ENCODE results near the gene TSPAN3. TPM values are rescaled to one million over a fixed set of nuclear protein-coding genes. Genes with fewer than 3 reads are reported as not detected.

The TSPAN3 gene
- total and polyA plus RNA-seq, 7 donors = 146 to 330 (median 210) TPM

DNA sequence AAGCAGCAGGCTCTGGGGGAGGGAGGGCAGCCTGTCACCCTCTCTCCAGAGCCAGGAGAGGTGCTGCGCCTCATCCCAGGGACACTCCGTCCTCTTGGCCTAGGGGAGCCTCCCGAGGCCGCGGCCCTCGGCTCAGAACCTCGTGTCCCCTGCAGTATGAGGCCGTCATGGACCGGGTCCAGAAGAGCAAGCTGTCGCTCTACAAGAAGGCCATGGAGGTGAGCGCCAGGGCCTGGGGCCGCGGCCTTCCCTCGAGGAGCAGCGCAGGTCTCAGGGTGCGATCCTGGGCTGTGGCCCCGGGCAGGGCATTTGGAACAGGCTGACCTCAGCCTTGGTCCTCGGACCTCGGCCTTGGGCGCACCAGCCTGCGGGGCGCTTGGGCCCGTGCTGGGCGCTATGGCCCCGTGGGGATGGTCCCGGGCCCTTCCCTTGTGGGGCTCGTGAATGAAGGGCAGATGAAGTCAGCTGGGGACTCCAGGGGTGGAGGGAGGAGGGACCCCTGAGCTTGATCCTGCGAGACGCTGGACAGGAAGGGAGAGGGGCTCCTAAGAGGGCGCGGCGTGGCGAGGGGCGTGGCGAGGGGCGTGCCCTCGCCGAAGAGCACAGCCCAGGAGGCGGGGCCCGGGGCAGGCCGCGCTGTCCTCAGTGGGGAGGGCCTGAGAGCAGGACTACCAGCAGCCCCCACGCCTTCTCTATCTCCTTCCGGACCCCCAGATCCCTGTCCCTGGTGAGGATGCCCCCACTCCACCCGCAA is 43.0 kb downstream of the TSPAN3 start:
- H3K36me3 ChIP-seq (ENCODE audit: insufficient read depth in 1 of 2, low read depth in 1 of 2) = no peaks in the 10 kb centered on the region
- TF ChIP-seq, protein P1, sequence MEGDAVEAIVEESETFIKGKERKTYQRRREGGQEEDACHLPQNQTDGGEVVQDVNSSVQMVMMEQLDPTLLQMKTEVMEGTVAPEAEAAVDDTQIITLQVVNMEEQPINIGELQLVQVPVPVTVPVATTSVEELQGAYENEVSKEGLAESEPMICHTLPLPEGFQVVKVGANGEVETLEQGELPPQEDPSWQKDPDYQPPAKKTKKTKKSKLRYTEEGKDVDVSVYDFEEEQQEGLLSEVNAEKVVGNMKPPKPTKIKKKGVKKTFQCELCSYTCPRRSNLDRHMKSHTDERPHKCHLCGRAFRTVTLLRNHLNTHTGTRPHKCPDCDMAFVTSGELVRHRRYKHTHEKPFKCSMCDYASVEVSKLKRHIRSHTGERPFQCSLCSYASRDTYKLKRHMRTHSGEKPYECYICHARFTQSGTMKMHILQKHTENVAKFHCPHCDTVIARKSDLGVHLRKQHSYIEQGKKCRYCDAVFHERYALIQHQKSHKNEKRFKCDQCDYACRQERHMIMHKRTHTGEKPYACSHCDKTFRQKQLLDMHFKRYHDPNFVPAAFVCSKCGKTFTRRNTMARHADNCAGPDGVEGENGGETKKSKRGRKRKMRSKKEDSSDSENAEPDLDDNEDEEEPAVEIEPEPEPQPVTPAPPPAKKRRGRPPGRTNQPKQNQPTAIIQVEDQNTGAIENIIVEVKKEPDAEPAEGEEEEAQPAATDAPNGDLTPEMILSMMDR (IDR thresholded peaks at IDR 0.05) = no peak
- no peaks in the 10 kb centered on the region for H3K27me3 ChIP-seq (ENCODE audit: insufficient read depth in 3 of 3, low read length in 2 of 3)
- peak in 1 of 2 donors; percentile 67 for DNase-seq
- no peaks in the 10 kb centered on the region for H3K9me3 ChIP-seq
- intact Hi-C loops (cut with DNase I) = loop anchor here in 1 of 2 donors (5.0 kb wide), 1 partner anchor 64 kb away; no protein-coding TSS in a partner anchor
- no peak overlapping the region for H3K27ac ChIP-seq
- H3K4me1 ChIP-seq = no peaks in the 10 kb centered on the region
- peak; percentile 27 to 58 (median 44) for ATAC-seq
- 43 to 54% (median 50%) methylated on average over 33 to 45 of the region's 45 CpGs for WGBS, 3 donors
- peak overlapping the region; percentile 53 for H3K4me3 ChIP-seq

DNA sequence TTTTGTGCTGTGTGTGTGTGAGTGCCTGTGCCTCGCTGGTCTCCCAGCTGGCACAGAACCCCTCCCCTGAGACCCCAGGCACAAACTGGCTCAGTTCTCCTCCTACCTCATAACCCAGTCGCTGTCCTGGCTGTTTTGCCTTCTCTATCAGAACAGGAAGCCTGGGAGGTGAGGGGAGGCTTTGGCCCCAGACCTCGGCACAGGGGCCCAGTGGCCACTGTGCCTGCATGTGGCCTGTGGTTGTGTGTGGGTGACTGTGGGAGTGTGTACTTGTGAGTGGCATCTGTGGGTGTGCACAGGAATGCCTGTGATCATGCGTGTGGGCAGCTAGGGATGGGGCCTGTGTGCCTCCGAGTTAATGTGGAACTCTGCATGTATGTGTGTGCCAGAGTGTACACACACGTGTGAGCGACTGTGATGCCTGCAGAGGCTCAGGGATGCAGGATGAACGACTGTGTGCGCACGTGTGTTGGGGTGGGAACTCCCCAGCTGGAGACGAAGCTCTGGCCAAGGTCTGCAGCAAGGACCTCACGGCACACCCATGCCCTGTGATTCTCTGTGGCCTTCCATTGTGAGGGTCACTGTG is 43.7 kb downstream of the TSPAN3 start:
- Histone ChIP-seq H3K9me3 (no peaks in the 10 kb centered on the region), H3K36me3 (ENCODE audit: insufficient read depth in 1 of 2, low read depth in 1 of 2) (no peaks in the 10 kb centered on the region), H3K4me1 (no peaks in the 10 kb centered on the region), H3K27me3 (ENCODE audit: insufficient read depth in 3 of 3, low read length in 2 of 3) (no peaks in the 10 kb centered on the region), H3K27ac (no peak overlapping the region), H3K4me3 (no peak overlapping the region)
- ATAC-seq = no peak
- intact Hi-C loops (cut with DNase I) = loop anchor here in 1 of 2 donors (5.0 kb wide), 1 partner anchor 65 kb away; no protein-coding TSS in a partner anchor
- DNase-seq = peak in 1 of 2 donors; percentile 49
- 71 to 85% (median 77%) methylated on average over 12 of the region's 12 CpGs for WGBS, 3 donors
- TF ChIP-seq, protein P1 (IDR thresholded peaks at IDR 0.05) = no peak

DNA sequence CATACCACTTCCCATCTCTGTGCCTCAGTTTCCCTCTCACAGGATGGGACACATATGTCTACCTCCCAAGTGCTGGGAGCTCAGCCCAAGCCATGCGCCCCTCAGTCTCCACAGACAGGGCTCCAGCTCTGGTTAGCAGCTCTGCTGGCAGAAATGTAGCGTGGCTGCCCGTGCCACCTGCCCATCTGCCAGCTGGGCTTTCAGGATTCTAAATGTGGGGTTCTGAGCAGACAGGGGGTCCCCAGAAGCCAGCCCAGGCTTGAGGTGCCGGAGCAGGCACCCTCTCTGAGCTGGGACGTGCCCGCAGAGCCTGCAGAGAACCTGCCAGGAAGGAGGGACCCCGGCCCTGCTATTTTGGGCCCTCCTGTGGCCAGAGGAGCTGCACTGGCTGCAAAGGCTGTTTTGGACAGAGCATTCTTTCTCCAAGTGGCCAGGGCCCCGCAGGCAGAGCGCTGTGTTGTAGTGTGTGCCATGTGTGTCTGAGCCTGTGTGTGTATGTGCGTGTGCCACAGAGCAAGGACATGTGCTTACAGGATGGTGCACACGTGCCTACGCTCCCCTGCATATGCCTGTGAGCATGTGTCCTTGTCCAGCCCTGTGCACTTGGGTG is 44.3 kb downstream of the TSPAN3 start:
- H3K4me3 ChIP-seq = no peak overlapping the region
- intact Hi-C loops (cut with DNase I) = loop anchor here in 1 of 2 donors (5.0 kb wide), 1 partner anchor 66 kb away; no protein-coding TSS in a partner anchor
- peak in 1 of 2 donors; percentile 45 for DNase-seq
- H3K9me3 ChIP-seq = no peaks in the 10 kb centered on the region
- WGBS, 3 donors = 67 to 79% (median 75%) methylated on average over 12 of the region's 12 CpGs
- no peak overlapping the region for H3K27ac ChIP-seq
- no peaks in the 10 kb centered on the region for H3K36me3 ChIP-seq (ENCODE audit: insufficient read depth in 1 of 2, low read depth in 1 of 2)
- no peak for ATAC-seq
- H3K4me1 ChIP-seq = no peaks in the 10 kb centered on the region
- TF ChIP-seq, protein P1 (IDR thresholded peaks at IDR 0.05) = no peak
- H3K27me3 ChIP-seq (ENCODE audit: insufficient read depth in 3 of 3, low read length in 2 of 3) = no peaks in the 10 kb centered on the region

DNA sequence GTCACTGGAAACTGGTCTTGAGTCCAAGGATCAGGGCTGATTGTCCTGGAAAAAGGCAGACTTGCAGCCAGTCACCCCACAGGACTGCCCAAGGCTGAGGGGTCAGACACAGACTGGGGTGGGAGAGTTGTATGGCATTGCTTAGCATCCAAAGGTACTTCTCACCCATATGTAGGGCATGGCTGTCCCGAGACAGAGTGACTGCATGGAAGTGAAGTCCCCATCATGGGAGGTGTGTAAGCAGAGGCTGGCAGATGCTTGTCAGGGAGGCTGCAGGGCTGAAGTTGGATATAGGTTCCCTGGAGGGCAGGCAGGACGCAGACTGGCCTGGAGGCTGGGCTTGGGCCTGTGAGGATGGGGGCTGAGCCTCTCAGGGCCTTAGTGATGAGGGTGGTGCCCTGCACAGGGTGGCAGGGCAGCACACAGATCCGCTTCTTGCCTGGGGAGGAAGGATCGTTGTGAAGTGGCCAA is 44.9 kb downstream of the TSPAN3 start:
- Histone ChIP-seq H3K27me3 (ENCODE audit: insufficient read depth in 3 of 3, low read length in 2 of 3) (no peaks in the 10 kb centered on the region), H3K4me1 (no peaks in the 10 kb centered on the region), H3K27ac (no peak overlapping the region), H3K9me3 (no peaks in the 10 kb centered on the region), H3K4me3 (no peak overlapping the region), H3K36me3 (ENCODE audit: insufficient read depth in 1 of 2, low read depth in 1 of 2) (no peaks in the 10 kb centered on the region)
- WGBS, 3 donors = 85 to 92% (median 89%) methylated on average over 4 of the region's 4 CpGs
- TF ChIP-seq, protein P1 (IDR thresholded peaks at IDR 0.05) = no peak
- ATAC-seq (no peak), DNase-seq (peak in 1 of 2 donors; percentile 46)
- intact Hi-C loops (cut with DNase I) = loop anchor here (2.0 to 5.0 kb wide), 2 partner anchors 66 to 517 kb away; no protein-coding TSS in a partner anchor

Data from psoas muscle (tissue), 8 donors.